ENCODE measurements around the gene URGCP.

URGCP gene

GRCh38 chr7:43864126-43864525 is 42.3 kb downstream of the URGCP start:
- H3K4me3 ChIP-seq (ENCODE audit: low read depth, low read length): no peak overlapping the region
- TF ChIP-seq CTCF (IDR thresholded peaks at IDR 0.05; ENCODE audit: low read depth, low read length): no peak
- DNase-seq (ENCODE audit: low read depth, low spot score): no peak
- in situ Hi-C loops (cut with HindIII; ENCODE audit: low sequenced_read_pairs): no loop called here

- in situ Hi-C loops (cut with HindIII; ENCODE audit: low sequenced_read_pairs): no loop called here
These were observed 49.4 kb downstream of the URGCP start for GRCh38 chr7:43856996-43857395.

GRCh38 chr7:43856316-43856715 is 50.1 kb downstream of the URGCP start:
- no peak for DNase-seq (ENCODE audit: low read depth, low spot score)
- in situ Hi-C loops (cut with HindIII; ENCODE audit: low sequenced_read_pairs): no loop called here
- TF ChIP-seq CTCF (IDR thresholded peaks at IDR 0.05; ENCODE audit: low read depth, low read length): no peak
- no peak overlapping the region for H3K4me3 ChIP-seq (ENCODE audit: low read depth, low read length)

More at GRCh38 chr7:43856996-43857395, 49.4 kb downstream of the URGCP start:
- no peak for TF ChIP-seq CTCF (IDR thresholded peaks at IDR 0.05; ENCODE audit: low read depth, low read length)
- no peak for DNase-seq (ENCODE audit: low read depth, low spot score)
- H3K4me3 ChIP-seq (ENCODE audit: low read depth, low read length): no peak overlapping the region

- in situ Hi-C loops (cut with HindIII; ENCODE audit: low sequenced_read_pairs): no loop called here
These were observed 51.2 kb downstream of the URGCP start for GRCh38 chr7:43855176-43855575.

GRCh38 chr7:43851805-43852204 is 54.6 kb downstream of the URGCP start:
- H3K4me3 ChIP-seq (ENCODE audit: low read depth, low read length): no peak overlapping the region
- no peak for TF ChIP-seq CTCF (IDR thresholded peaks at IDR 0.05; ENCODE audit: low read depth, low read length)
- in situ Hi-C loops (cut with HindIII; ENCODE audit: low sequenced_read_pairs): no loop called here
- no peak for DNase-seq (ENCODE audit: low read depth, low spot score)

More at GRCh38 chr7:43855176-43855575, 51.2 kb downstream of the URGCP start:
- DNase-seq (ENCODE audit: low read depth, low spot score): no peak
- H3K4me3 ChIP-seq (ENCODE audit: low read depth, low read length): no peak overlapping the region
- TF ChIP-seq CTCF (IDR thresholded peaks at IDR 0.05; ENCODE audit: low read depth, low read length): no peak

GRCh38 chr7:43850348-43851116 is 55.9 kb downstream of the URGCP start:
- no peak overlapping the region for H3K4me3 ChIP-seq (ENCODE audit: low read depth, low read length)
- no peak for TF ChIP-seq CTCF (IDR thresholded peaks at IDR 0.05; ENCODE audit: low read depth, low read length)
- no peak for DNase-seq (ENCODE audit: low read depth, low spot score)
- in situ Hi-C loops (cut with HindIII; ENCODE audit: low sequenced_read_pairs): no loop called here
